ENCODE data around the gene LARP1. TPM values are rescaled to one million over a fixed set of nuclear protein-coding genes. Genes with fewer than 3 reads are reported as not detected.
"Not testable (repeated sequence)": the region's sequence is repeated elsewhere in the genome, so short reads cannot be mapped to it uniquely, and the experiment has no call there.

Gene LARP1
- total RNA-seq, 2 experiments from 2014 or later, result 225 to 339 TPM

DNA sequence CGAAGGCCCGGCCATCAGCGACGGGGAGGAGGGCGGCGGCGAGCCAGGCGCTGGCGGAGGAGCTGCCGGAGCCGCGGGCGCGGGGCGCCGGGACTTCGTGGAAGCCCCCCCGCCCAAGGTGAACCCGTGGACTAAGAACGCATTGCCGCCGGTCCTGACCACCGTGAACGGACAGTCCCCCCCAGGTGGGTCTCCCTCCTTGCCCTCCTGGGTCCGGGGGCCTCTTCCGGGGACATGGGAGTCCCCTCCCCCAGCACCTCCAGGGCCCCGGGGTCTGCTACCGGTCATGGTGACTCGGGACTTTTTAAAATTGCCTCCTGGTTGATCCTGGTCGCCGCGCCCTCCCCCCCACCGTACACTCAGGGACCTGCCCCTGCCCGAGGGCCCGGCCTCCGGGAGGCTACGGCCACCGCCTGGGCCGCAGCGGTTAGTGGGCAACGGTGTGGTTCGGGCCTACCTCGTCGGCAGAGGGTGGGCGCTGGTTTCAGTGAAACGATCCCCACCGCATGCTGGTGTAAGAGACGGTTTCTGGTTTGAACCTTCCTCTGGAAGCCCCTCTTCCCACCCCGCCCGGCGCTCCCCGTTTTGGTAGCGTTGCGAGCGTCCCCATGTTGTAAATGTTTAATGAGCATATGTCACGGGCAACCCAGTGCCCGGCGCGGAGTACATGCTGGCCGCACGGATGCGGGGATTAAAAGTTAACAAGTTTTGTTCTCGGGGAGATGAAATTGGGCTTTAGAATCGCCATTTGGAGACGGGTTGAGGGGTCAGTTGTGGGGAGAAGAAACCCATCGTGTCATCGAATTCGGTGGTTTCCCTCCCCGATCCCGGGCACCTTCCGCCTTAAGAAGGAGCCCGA is 1.1 kb downstream of the LARP1 start:
- DNase-seq, result peak; percentile 49
- intact Hi-C loops (cut with DNase I, micrococcal nuclease), result loop anchor here (5.0 kb wide), 4 partner anchors 56 to 564 kb away; partner anchors contain the start of genes GALNT10 (in 1 of the 2) and SAP30L (in 1 of the 2)
- no peak for ATAC-seq
- Mint-ChIP-seq H3K27me3 (no peaks in the 10 kb centered on the region), H3K4me1 (peaks cover 48% of the 10 kb centered on the region), H3K36me3 (ENCODE audit: low read depth) (peaks cover 9% of the 10 kb centered on the region), H3K9me3 (ENCODE audit: low read depth) (no peaks in the 10 kb centered on the region), H3K4me3 (peak overlapping the region; percentile 88), H3K27ac (peak overlapping the region; percentile 92)
- POLR2A ChIA-PET, result no interaction called here
- CTCF ChIA-PET, result no interaction called here

DNA sequence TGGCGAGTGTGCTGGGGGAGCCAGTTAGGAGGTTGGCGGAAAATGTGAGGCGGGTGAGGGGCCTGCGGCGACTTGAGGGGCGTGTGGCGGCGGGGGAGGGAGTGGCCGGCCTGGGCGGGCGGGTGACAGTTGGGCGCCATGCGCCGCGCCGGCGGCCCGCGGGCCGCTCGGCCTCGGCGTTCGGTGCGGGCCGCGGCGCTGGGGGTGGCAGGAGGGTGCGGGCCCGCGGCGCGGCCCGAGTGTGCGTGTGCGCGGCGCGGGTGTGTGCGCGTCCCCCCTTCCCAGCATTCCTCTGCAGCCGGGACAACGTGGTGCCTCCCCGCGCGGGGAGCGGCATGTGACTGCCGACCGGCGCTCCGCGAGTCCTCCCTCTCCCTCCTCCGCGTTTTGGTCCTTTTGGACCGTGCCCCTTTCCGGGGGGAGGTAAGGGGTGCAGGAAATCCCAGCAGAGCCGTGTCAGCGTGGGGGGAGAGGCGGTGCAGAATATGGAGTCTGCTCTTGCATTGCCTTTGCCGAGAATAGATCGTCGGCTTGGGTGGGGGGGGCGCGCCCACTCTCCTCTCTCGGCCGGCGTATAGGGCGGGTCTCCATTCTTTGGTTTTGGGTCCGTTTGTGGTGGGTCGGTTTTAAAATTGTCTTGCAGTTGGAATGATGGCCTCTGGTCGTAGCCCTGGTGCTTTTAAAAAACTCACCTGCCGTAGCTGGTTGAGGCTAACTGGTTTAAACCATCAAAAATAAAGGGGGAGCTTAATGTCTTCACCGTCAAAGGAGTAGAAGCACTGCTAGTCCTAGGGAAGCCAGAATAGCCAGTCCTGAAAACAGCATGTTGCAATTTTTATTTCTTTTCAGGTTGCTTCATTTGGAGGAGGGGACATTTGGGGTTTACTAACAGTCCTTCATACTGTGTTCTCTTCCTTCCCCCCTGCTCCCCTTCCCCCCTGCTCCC is 2.0 kb downstream of the LARP1 start:
- H3K27me3 Mint-ChIP-seq, result no peaks in the 10 kb centered on the region
- H3K36me3 Mint-ChIP-seq (ENCODE audit: low read depth), result peaks cover 14% of the 10 kb centered on the region
- peaks cover 57% of the 10 kb centered on the region for H3K4me1 Mint-ChIP-seq
- peak overlapping the region; percentile 92 for H3K27ac Mint-ChIP-seq
- H3K4me3 Mint-ChIP-seq, result peak overlapping the region; percentile 88
- no peaks in the 10 kb centered on the region for H3K9me3 Mint-ChIP-seq (ENCODE audit: low read depth)
- DNase-seq (peak; percentile 72), ATAC-seq (no peak)
- intact Hi-C loops (cut with DNase I, micrococcal nuclease), result loop anchor here (5.0 kb wide), 4 partner anchors 55 to 565 kb away; partner anchors contain the start of genes GALNT10 (in 1 of the 2) and SAP30L (in 1 of the 2)
- CTCF ChIA-PET, result interaction anchor here (1.4 to 1.6 kb wide), 2 partner anchors 13 to 49 kb away, joined by 3 to 5 read pairs; no protein-coding TSS in a partner anchor
- POLR2A ChIA-PET, result interaction anchor here (1.4 kb wide), 1 partner anchor 72 kb away, joined by 3 read pairs; no protein-coding TSS in a partner anchor

DNA sequence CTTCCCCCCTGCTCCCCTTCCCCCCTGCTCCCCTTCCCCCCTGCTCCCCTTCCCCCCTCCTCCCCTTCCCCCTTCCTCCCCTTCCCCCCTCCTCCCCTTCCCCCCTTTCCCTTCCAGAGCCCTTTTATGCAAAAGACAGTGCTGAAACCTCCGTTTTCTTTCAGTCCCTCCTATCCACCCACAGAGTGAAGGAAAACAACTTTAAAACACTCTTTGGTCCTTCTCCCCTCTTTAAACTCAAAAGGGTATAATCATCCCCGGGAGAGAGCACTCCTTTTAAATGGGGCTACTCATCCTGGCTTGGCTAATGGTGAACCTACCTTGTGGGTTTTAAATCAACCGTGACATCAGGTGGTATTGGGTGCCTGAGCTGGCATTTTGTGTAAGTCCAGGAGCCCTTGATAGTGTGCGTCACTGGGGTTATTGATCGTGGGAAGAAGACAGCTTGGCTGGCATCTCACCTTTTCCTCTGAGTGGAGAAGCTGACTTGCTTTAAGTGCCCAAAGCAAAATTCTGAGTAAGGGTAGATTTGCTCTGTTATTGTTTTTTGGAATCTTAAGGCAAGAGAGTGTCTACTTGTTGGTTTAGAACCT is 2.7 kb downstream of the LARP1 start:
- H3K4me3 Mint-ChIP-seq, result peak overlapping the region; percentile 88
- DNase-seq (peak; percentile 74), ATAC-seq (peak; percentile 22)
- CTCF ChIA-PET, result interaction anchor here (0.9 to 1.6 kb wide), 3 partner anchors 9 to 48 kb away, joined by 3 to 5 read pairs (median 3); no protein-coding TSS in a partner anchor
- POLR2A ChIA-PET, result interaction anchor here (0.6 to 1.4 kb wide), 3 partner anchors 71 to 289 kb away, joined by 3 to 5 read pairs (median 4); partner anchors contain the start of gene CNOT8
- no peaks in the 10 kb centered on the region for H3K9me3 Mint-ChIP-seq (ENCODE audit: low read depth)
- H3K4me1 Mint-ChIP-seq, result peaks cover 64% of the 10 kb centered on the region
- H3K27me3 Mint-ChIP-seq, result no peaks in the 10 kb centered on the region
- H3K27ac Mint-ChIP-seq, result peak overlapping the region; percentile 80
- intact Hi-C loops (cut with DNase I, micrococcal nuclease), result loop anchor here (5.0 kb wide), 4 partner anchors 54 to 566 kb away; partner anchors contain the start of genes GALNT10 (in 1 of the 2) and SAP30L (in 1 of the 2)
- peaks cover 17% of the 10 kb centered on the region for H3K36me3 Mint-ChIP-seq (ENCODE audit: low read depth)

DNA sequence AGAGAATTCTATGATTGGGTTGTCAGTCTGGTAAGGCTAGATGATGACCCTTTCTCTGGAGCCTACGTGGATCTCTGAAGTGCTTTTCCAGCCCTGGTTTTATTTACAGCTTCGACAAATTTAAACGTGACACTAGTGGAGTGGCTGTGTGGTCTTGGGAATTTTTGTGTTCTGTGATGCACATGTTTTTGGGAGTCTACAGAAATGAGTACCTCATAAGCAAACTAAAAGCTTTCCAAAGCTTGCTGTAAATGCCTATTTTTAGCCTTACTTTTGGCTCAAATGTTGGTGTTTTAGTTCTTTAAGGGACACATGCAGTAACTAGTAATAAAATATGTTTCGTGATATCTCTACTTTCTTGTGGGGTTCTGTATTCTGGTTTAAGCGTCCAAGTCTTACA is 3.3 kb downstream of the LARP1 start:
- H3K9me3 Mint-ChIP-seq (ENCODE audit: low read depth), result no peaks in the 10 kb centered on the region

DNA sequence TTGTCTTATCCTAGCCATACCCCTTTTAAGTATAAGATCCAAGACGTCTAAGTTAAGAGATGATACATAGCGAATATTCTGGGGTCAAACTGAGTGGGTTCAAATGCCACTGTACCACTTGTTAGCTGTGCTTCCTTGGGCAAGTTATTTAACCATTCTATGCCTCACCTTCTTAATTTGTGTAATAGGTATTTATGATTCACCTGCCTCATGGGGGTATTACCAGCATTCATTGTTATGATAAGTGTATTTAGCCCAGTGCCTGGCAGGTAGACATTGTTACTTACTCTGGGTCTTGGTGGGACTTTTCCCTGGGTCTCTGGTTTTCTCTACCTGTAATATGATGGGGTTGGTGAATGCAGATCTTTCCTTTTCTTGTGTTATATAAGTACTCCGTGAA is 3.8 kb downstream of the LARP1 start:
- intact Hi-C loops (cut with DNase I, micrococcal nuclease), result loop anchor here (5.0 kb wide), 4 partner anchors 53 to 567 kb away; partner anchors contain the start of genes GALNT10 (in 1 of the 2) and SAP30L (in 1 of the 2)
- no peak for DNase-seq
- H3K9me3 Mint-ChIP-seq (ENCODE audit: low read depth), result no peaks in the 10 kb centered on the region
- H3K4me1 Mint-ChIP-seq, result peaks cover 62% of the 10 kb centered on the region
- ATAC-seq, result no peak
- no peaks in the 10 kb centered on the region for H3K27me3 Mint-ChIP-seq
- H3K27ac Mint-ChIP-seq, result peak overlapping the region; percentile 80
- POLR2A ChIA-PET, result interaction anchor here (0.7 to 1.4 kb wide), 2 partner anchors 70 to 178 kb away, joined by 3 read pairs; no protein-coding TSS in a partner anchor
- CTCF ChIA-PET, result interaction anchor here (0.7 to 1.6 kb wide), 3 partner anchors 12 to 109 kb away, joined by 3 to 5 read pairs (median 5); no protein-coding TSS in a partner anchor
- H3K4me3 Mint-ChIP-seq, result peak overlapping the region; percentile 88
- H3K36me3 Mint-ChIP-seq (ENCODE audit: low read depth), result peaks cover 17% of the 10 kb centered on the region

More for the DNA sequence above, 3.3 kb downstream of the LARP1 start:
- H3K27me3 Mint-ChIP-seq, result no peaks in the 10 kb centered on the region
- ATAC-seq, result no peak
- POLR2A ChIA-PET, result interaction anchor here (0.6 to 1.4 kb wide), 4 partner anchors 71 to 290 kb away, joined by 3 to 5 read pairs (median 4); partner anchors contain the start of gene CNOT8
- CTCF ChIA-PET, result interaction anchor here (0.9 to 1.6 kb wide), 3 partner anchors 8 to 48 kb away, joined by 3 to 5 read pairs (median 3); no protein-coding TSS in a partner anchor
- H3K27ac Mint-ChIP-seq, result peak overlapping the region; percentile 80
- H3K4me3 Mint-ChIP-seq, result peak overlapping the region; percentile 88
- DNase-seq, result no peak
- H3K4me1 Mint-ChIP-seq, result peaks cover 65% of the 10 kb centered on the region
- H3K36me3 Mint-ChIP-seq (ENCODE audit: low read depth), result peaks cover 17% of the 10 kb centered on the region
- intact Hi-C loops (cut with DNase I, micrococcal nuclease), result loop anchor here (5.0 kb wide), 4 partner anchors 54 to 566 kb away; partner anchors contain the start of genes GALNT10 (in 1 of the 2) and SAP30L (in 1 of the 2)

DNA sequence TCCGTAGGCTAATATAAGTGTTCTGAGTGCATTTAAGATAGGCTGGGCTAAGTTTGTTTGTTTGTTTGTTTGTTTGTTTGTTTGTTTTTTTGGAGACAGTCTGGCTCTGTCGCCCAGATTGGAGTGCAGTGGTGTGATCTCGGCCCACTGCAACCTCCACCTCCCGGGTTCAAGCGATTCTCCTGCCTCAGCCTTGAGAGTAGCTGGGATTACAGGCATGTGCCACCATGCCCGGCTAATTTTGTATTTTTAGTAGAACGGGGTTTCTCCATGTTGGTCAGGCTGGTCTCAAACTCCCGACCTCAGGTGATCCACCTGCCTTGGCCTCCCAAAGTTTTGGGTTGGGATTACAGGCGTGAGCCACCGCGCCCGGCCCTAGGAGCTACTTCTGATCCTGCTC is 4.7 kb downstream of the LARP1 start:
- CTCF ChIA-PET, result interaction anchor here (0.7 to 2.3 kb wide), 3 partner anchors 10 to 22 kb away, joined by 3 to 8 read pairs (median 3); no protein-coding TSS in a partner anchor
- ATAC-seq; H3K9me3 Mint-ChIP-seq (ENCODE audit: low read depth); DNase-seq; H3K27me3 Mint-ChIP-seq; POLR2A ChIA-PET: not testable (repeated sequence)
- H3K36me3 Mint-ChIP-seq (ENCODE audit: low read depth), result peaks cover 17% of the 10 kb centered on the region
- peak overlapping the region; percentile 88 for H3K4me3 Mint-ChIP-seq
- H3K4me1 Mint-ChIP-seq, result peaks cover 59% of the 10 kb centered on the region
- peak overlapping the region; percentile 94 for H3K27ac Mint-ChIP-seq
- intact Hi-C loops (cut with DNase I, micrococcal nuclease), result loop anchor here (5.0 kb wide), 4 partner anchors 52 to 568 kb away; partner anchors contain the start of genes GALNT10 (in 1 of the 2) and SAP30L (in 1 of the 2)

DNA sequence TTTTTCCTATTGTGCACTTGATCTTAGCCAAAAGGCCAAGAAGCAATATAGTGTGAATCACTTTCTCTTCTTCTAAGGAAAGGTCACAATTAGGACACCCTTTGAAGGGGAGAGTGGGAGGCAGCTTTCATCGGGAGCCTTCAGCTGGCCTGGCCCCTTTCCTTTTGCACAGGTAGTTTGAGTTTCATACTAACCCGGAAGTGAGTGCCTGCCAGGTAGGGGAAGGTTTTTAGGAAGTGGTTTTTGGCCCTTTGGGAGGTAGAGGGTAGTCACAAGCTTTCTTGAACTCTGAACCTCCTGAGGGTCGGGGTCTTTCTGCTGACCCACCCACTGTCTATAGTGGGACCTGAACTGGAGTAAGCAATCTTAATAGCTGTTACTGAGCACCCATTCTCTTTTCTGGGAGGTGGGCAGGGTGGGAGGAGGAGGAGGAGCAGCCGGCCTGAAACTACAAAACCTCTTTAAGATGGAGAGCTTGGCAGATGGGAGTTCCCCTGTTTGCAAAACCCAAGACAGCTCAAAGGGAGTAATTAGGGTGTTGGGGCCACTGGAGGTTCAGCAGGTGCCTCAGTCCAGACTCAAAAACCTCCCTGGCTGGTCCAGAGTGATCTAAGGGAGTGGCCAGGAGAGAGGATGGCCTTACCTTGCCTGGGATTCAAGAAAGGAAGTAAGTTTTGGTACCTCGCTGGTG is 6.0 kb downstream of the LARP1 start:
- no peaks in the 10 kb centered on the region for H3K27me3 Mint-ChIP-seq
- peak overlapping the region; percentile 55 for H3K4me3 Mint-ChIP-seq
- DNase-seq, result peak; percentile 46
- H3K9me3 Mint-ChIP-seq (ENCODE audit: low read depth), result no peaks in the 10 kb centered on the region
- intact Hi-C loops (cut with DNase I, micrococcal nuclease), result no loop called here
- ATAC-seq, result peak; percentile 30
- H3K36me3 Mint-ChIP-seq (ENCODE audit: low read depth), result peaks cover 19% of the 10 kb centered on the region
- H3K4me1 Mint-ChIP-seq, result peaks cover 72% of the 10 kb centered on the region
- ChIA-PET CTCF (interaction anchor here (0.6 to 2.3 kb wide), 4 partner anchors 9 to 188 kb away, joined by 3 to 8 read pairs (median 3); no protein-coding TSS in a partner anchor), POLR2A (interaction anchor here (0.5 to 0.6 kb wide), 2 partner anchors 93 to 98 kb away, joined by 3 read pairs; no protein-coding TSS in a partner anchor)
- H3K27ac Mint-ChIP-seq, result peak overlapping the region; percentile 94

DNA sequence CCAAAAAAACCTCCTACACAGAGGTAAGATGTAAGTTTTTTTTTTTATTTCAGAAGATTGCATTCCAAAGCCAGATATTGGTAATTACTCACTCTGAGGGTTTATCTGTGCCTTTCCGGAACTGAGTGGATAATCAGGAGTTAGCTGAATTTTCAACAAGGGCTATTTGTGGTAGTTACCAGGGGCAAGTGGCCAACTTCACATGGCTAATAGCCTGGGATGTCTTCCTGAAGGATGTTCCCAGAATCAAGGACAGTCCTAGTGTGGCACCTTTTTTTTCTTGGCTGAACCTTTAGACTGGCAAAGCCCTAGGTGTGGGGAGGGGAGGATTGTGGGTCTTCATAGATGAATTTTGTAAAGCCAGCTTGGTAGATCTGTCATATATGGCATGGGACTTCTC is 7.1 kb downstream of the LARP1 start:
- intact Hi-C loops (cut with DNase I, micrococcal nuclease), result no loop called here
- no peak for DNase-seq
- no peaks in the 10 kb centered on the region for H3K27me3 Mint-ChIP-seq
- peak overlapping the region; percentile 94 for H3K27ac Mint-ChIP-seq
- H3K36me3 Mint-ChIP-seq (ENCODE audit: low read depth), result peaks cover 15% of the 10 kb centered on the region
- H3K4me1 Mint-ChIP-seq, result peaks cover 83% of the 10 kb centered on the region
- ChIA-PET CTCF (interaction anchor here (1.0 kb wide), 1 partner anchor 22 kb away, joined by 3 read pairs; no protein-coding TSS in a partner anchor), POLR2A (interaction anchor here (0.8 kb wide), 1 partner anchor 22 kb away, joined by 3 read pairs; no protein-coding TSS in a partner anchor)
- ATAC-seq, result no peak
- no peaks in the 10 kb centered on the region for H3K9me3 Mint-ChIP-seq (ENCODE audit: low read depth)
- peak overlapping the region; percentile 55 for H3K4me3 Mint-ChIP-seq

DNA sequence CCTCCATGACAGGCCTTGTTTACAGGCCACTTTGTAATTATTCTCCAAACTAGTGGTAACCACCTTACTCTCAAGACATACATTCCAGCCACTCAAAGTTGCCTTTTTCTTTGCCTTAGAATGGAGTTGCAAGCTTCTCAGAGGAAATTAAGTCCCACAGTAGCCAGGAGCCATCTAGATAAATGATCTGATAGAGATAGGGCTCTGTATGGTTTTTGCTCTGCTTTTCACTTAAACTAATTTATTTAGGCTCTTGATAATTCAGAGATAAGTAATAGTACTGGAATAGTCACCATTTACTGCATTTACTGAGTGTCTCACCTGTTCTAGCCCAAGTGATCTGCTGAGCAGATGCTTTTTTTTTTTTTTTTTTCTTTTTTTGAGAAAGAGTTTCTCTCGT is 7.5 kb downstream of the LARP1 start:
- ATAC-seq (no peak), DNase-seq (no peak)
- H3K4me1 Mint-ChIP-seq, result peaks cover 87% of the 10 kb centered on the region
- H3K27ac Mint-ChIP-seq, result peak overlapping the region; percentile 74
- no peaks in the 10 kb centered on the region for H3K27me3 Mint-ChIP-seq
- no peak overlapping the region for H3K4me3 Mint-ChIP-seq
- no peaks in the 10 kb centered on the region for H3K9me3 Mint-ChIP-seq (ENCODE audit: low read depth)
- CTCF ChIA-PET, result no interaction called here
- POLR2A ChIA-PET, result no interaction called here
- peaks cover 18% of the 10 kb centered on the region for H3K36me3 Mint-ChIP-seq (ENCODE audit: low read depth)
- intact Hi-C loops (cut with DNase I, micrococcal nuclease), result no loop called here
